Measurements from ENCODE around the gene TACR3. TPM values are rescaled to one million over a fixed set of nuclear protein-coding genes. Genes with fewer than 3 reads are reported as not detected.

Gene TACR3
- total and polyA plus RNA-seq, 9 of the 15 experiments (the other 6 are each of a cell fraction or from before 2014, with no cell fraction given) = not detected

GRCh38 chr4:103591841-103592240, 127.9 kb downstream of the TACR3 start:
- no peaks in the 10 kb centered on the region for H3K79me2 ChIP-seq (ENCODE audit: control insufficient read depth, insufficient read depth, low read length)
- intact Hi-C loops (cut with micrococcal nuclease) = no loop called here
- DNase-seq (ENCODE audit: extremely low read depth in 1 of 4, low spot score in 3 of 4) = no peak
- no peaks in the 10 kb centered on the region; the same call in 1 of the 2 replicates for H3K9me3 ChIP-seq (replicated peaks; ENCODE audit: control insufficient read depth, insufficient read depth, low read depth, low read length)
- no peaks in the 10 kb centered on the region for H3K4me1 ChIP-seq (replicated peaks in 1 of 2; ENCODE audit: control insufficient read depth in 2 of 2, insufficient read depth in 2 of 2, low read length in 2 of 2)
- WGBS (ENCODE audit: insufficient coverage, low coverage, missing lambda C conversion rate) = 2% methylated on average over 3 of the region's 3 CpGs
- no peak overlapping the region for H3K4me3 ChIP-seq
- in situ Hi-C loops (cut with MboI) = no loop called here
- H3K4me2 ChIP-seq (ENCODE audit: insufficient read depth, low read length) = no peak overlapping the region
- H3K27ac ChIP-seq (ENCODE audit: extremely low read depth, low read depth, low read length) = no peak overlapping the region
- no peaks in the 10 kb centered on the region for H3K27me3 ChIP-seq (ENCODE audit: control insufficient read depth in 2 of 2, insufficient read depth in 2 of 2, low read length in 2 of 2)
- H3K9me1 ChIP-seq (ENCODE audit: control insufficient read depth, insufficient read depth, low read length) = no peaks in the 10 kb centered on the region
- CTCF ChIA-PET (ENCODE audit: low intra/inter-chr PET ratio) = no interaction called here
- no peaks in the 10 kb centered on the region for H4K20me1 ChIP-seq (replicated peaks; ENCODE audit: control insufficient read depth, insufficient read depth, low read length)
- BruUV-seq (replicated peaks) = no TSS peak
- POLR2A ChIA-PET = no interaction called here
- ATAC-seq = no peak
- no peak for FAIRE-seq
- no peak overlapping the region for H2AFZ ChIP-seq (ENCODE audit: low read depth, low read length)
- no peaks in the 10 kb centered on the region for H3K36me3 ChIP-seq (ENCODE audit: control insufficient read depth, insufficient read depth, low read length)
- H3K9ac ChIP-seq (ENCODE audit: insufficient read depth in 1 of 2, low read depth in 2 of 2, low read length in 2 of 2) = no peak overlapping the region
- TF ChIP-seq AFF4 (CRISPR knock-in tag; IDR thresholded peaks at IDR 0.05) (no peak), PHTF2 (CRISPR knock-in tag; IDR thresholded peaks at IDR 0.05) (no peak), ZBTB33 (CRISPR knock-in tag; IDR thresholded peaks at IDR 0.05) (no peak), LARP7 (IDR thresholded peaks at IDR 0.05) (no peak), HNRNPLL (IDR thresholded peaks at IDR 0.05; ENCODE audit: low read depth, low read length, poor library complexity, severe bottlenecking) (no peak), ELK1 (CRISPR knock-in tag; IDR thresholded peaks at IDR 0.05) (no peak), BRD9 (IDR thresholded peaks at IDR 0.05; ENCODE audit: low read depth, partially characterized antibody) (no peak), TFE3 (CRISPR knock-in tag; IDR thresholded peaks at IDR 0.05) (no peak)
